NCI-H2107 treated with DMSO at 0.1 percent for 48 hours (cell line): ENCODE measurements around the gene SRPX.

Experiments used
- DNase-seq: peaks from one replicate; lab custom pipeline; 2025; ENCODE audit not compliant: unreplicated experiment; lab: John Stamatoyannopoulos, UW

The SRPX gene

DNA sequence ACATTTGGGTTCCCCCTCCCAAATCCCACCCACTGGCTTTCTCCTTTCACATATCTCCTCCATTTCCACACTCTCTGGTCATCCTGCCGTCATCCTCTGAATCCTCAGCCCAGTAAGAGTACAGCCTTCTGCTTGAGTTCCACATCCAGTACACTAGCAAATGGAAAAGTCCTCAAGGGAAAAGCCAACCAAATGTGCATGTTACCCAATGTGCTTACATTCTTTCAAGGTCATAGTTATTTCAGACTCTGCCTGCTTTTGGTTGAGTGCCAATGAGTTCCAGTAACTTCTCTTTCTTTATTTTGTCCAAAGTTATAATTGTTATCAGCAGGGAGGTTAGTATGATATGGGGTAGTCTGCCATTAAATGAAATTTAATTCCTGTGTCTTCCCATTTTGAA is 78.1 kb downstream of the SRPX start:
- DNase-seq: no peak

DNA sequence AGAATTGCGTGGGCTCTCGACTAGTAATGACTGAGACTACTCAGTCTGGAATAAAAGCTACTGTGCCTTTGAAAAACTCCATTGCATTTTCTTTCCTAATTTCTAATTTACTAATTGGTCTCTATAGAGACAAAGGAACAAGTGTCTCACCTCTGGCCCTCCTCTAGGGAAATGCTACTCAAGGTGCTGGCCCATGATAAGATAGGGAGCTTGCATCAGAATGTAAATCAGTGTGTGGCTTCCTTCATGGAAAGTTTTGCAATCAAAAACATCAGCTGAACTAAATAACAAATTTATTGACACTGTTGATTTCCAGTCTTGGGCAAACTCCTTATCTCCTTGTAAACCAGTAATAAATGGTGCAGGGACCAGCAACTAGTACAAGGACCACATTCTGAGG is 81.8 kb downstream of the SRPX start:
- DNase-seq: no peak

DNA sequence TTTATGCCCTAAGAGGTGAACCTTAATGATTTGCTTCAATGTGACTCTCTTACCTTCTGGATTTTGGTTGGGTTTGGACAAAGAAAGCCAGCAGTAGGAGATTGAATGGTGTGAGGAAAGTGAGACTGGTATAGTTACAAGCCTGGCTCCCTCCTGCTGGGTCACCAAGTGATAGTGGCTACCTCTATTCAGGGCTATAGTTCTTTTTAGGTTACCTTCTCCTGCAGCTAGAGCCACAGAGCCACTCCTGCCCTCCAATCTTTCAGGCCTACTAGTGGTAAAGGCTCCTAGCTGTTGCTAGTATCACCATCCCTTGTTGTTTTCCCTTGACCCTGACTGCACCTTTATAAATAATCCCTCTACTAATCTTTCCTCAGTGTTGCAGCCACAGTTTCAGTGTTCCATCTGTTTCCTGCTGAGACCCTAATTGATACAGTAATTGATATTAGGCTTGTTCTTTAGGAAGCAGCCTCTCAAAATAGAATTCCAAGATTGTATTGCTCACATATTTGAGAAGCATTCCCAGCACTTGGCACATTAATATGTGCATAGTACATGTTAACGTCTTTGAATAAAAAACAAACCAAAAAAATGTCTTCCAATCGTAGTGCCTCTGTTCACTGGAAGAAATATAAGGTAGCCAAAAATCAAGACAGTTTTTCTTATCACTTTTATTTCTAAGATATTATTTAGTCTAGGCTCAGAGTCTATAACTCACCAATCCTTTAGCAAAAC is 82.3 kb downstream of the SRPX start:
- DNase-seq: no peak

DNA sequence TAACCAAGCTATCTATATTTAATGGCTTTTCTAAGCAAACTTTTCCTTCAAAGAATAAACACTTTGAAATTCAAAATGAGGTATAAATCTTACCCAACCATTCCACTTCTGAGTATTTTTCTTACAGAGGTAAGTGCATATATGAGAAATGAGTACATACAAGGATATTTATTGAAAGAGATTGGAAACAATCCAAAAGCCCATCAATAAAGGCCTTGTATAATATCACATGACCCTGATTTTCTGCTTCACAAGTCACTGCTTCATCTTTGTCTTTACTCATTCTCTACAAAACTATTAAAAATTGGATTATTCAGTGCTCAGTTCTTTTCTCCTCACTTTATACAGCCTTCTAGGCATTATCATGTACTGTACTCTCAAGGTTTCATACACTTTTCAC is 91.3 kb downstream of the SRPX start:
- no peak for DNase-seq

DNA sequence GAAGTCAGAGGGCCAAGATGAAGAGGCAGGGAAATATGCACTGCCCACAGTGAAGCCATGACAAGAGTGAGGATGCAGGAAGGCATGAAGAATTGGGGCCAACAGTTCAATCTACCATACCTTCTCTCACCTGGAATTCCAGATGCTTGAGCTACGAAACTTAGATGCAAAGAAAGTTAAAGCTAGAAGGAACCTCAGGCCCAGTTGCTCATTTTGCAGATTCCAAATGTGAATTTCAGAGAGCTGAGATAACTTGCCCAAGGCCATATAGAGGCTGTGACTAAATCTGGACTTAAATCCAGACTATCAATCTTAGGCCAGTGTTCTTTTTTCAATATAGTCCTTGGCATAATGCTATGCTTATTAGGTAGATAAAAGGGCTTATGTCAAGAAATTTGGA is 92.7 kb downstream of the SRPX start:
- DNase-seq: no peak

DNA sequence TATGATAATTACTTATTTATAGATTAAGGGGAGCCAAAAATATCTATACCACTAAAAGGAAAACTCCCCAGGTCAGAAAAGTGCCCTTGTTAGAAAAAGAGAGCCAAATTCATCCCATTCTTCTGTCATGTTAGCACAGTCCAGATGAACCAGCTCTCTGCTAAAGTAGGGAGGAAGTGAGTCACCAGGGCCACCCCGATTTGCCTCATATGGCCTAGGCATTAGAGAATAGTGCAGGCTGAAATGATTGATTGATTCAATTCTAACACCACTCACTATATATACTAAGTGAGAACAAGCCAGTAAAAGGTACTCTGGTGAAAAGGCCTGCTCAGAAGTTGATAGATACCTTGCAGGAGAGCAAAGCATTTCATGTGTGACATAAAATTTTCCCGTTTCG is 94.5 kb downstream of the SRPX start:
- DNase-seq: no peak

DNA sequence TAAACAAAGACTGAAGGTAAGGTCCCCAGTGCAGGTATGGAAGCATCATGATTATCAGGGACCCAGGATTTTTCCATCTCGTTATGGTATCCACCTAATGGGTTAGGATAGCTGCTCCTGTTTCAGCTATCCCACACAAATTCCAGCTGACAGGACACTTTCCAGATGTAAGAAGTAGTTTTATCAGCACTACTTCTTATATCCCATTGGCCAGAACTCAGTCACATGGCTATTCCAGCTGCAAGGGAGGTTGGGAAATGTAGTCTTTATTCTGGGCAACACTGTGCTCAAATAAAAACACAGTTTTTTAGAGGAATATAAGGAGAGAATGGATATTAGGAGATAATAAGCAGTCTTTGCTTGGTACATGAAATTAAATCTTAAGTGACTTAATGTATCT is 96.7 kb downstream of the SRPX start:
- no peak for DNase-seq

DNA sequence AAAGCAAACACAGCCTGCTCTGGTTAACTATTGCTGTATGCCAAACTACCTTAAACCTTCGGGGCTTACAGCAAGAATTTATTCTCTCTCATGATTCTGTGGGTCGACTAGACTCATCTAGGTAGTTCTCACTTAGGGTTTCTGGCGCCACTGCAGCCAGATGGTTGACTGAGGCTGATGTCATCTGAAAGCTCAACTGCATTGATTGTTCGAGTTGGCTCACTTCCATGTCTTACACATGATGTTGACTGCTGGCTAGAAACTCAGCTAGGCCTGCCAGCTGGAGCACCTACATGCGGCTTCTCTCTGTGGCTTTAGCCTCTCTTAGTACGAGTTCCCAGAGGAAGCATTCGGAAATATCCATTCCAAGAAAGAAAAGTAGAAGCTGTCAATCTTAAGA is 103.2 kb downstream of the SRPX start:
- DNase-seq: no peak

DNA sequence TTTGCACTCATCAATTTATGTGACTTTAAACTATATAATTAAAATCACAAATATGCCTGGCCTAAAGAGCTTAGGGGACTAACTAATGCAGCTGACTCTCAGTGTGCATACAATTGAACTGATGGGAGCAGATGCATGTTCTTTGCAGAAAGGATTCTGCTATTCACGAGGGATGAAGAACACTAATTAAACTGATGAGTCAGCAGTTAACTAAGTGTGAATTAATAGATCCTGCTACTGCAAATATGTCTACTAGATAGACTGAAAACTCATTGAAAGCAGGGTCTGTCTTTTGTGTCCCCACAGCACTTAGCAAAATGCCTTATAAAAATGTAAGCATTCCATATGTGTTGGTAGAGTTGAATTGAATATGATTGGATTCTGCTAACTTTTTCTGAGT is 104.0 kb downstream of the SRPX start:
- DNase-seq: no peak

DNA sequence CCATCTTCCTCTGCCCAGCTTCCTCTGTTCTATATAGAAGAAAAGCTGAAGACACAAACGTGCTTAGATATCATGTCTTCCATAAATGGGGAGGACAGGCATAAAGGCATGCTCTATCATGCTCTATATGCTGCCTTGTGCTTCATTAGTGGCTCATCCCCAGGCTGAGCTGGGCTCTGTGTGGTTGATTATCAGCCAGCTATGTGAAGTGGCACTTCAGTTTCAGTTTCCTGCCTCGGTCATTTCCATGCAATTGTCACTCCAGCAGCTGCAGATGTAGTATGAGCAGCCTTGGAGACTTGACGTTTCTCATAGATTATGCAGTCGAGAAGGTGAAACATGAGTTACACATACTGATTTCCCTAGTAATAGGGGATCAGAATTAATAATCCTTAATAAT is 108.1 kb downstream of the SRPX start:
- DNase-seq: peak; percentile 6

DNA sequence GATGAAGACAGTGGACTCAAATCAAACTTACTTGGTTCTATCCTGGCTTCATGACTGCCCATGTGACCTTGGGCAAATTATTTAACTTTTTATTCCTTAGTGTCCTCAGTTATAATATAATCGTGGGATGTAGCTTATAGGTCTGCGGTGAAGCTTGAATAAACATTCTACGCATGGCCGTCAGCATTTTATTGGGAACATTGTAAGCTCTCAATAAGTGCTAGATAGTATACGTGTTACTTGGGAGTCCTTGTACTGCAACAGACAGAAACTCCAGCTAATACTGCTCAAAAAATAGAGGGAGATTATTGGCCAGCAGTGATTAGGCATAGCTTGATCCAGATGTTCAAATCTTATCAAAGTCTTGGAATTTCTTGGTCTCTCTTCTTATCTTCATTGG is 109.5 kb downstream of the SRPX start:
- DNase-seq: no peak

DNA sequence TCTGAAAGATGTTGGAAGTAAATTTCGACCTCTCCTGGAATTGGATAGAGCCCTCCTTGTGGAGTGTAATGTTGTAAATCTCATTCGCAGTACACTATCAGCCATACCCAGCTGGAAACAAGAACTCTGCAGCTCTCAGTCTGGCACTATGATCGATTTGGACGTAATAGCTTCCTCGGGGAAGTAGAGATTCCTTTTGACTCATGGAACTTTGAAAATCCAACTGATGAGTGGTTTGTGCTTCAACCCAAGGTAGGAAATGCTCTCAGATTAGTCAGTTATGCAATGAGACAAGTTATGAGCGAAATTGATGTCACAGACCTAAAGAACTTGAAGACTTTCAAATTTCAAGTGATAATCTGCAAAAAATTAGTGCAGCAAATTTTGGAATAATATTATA is 110.4 kb downstream of the SRPX start:
- no peak for DNase-seq

DNA sequence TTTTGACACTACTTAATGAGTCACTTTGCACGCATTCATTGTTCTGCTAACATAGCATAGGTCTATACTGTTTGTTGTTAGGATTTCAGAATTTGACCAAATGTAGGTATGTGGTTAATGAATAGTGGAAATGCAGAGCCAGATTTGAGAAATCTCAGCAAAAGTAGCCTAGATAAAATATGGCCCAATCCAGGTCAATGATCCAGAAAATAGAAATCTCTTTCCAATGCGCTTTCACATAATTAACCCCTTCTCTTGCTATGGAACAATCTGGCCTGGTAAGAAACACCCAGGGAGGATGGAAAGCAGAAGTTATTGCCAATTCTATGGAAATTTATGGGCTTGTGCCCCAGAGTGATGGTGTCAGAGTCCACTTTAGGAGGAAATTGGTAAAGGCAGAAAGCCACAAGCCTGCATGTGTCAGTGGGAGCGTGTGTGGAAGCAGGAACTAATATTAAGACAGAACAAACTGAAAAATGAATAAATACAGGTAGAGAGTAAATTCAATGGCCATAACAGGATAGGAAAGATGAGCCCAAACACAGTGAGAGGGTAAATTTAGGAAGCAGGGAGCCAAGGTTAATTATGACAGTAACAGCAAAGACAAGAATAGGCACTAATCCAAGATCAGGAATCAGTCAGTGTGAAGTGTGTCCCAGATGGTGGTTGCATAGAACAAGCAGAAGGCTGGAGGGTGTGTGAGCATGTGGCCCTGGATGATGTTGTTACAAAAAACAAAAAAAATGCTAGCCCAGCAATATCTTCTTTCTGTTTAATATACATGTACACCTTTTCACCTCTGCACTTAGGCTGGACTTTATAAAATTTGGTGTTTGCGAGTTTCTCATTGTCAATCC is 111.4 kb downstream of the SRPX start:
- no peak for DNase-seq

DNA sequence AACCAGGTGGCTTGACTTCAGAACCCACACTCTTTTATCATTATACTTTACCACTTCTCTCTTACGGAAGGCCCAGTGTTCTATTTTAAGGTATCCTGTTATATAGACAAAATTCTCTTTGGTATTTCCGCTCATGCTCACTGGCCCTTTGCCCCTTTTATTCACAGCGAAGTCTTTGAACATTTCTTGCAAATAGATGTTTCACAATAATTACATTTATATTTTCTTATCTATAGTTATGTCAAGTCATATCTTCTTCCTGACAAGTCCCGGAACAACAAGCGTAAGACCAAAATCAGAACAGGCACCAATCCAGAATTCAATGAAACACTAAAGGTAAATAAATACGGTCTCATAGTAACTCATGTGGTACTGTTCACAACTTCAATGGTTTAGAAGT is 112.3 kb downstream of the SRPX start:
- no peak for DNase-seq

DNA sequence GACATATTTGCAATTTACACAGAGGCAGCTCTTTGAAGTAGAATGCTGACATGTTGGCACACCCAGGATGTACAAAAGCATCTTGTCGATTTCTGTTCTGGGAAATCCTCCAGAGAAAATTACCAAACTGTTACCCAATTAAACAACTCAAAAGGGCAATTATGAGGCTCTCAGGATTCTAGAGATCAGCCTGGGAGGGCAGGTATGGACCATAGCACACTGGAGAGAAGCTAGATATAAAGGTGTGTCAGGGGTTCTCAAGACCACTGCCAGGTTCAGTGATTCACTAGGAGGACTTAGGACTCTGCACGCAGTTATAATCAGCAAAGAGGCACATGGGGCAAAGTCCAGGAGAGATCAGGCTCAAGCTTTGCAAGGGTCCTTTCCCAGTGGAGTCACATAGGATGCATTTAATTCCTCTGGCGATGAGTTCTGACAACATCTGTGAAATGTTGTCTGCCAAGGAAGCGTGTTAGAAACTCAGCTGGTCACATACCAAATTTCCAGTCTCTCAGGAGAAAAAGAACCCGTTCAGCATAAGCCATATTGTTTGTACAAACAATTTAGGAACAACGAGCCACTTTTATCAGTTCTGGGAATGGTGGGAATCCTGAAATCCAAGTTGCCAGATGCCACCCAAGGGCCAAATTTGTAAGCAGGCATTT is 113.5 kb downstream of the SRPX start:
- DNase-seq: no peak

DNA sequence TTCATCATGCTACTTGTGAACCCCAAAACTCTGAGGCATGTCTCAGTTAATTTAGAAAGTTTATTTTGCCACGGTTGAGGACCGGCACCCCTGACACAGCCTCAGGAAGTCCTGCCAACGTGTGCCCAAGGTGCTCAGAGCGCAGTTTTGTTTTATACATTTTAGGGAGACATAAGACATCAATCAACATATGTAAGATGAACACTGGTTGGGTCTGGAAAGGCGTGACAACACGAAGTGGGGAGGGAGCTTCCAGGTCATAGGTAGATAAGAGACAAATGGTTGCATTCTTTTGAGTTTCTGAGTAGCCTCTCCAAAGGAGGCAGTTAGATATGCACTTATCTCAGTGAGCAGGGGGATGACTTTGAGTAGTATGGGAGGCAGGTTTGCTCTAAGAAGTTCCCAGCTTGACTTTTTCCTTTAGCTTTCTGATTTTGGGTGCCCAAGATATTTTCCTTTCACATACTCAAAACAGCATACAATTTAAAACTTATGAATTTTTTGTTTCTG is 115.4 kb downstream of the SRPX start:
- DNase-seq: no peak

DNA sequence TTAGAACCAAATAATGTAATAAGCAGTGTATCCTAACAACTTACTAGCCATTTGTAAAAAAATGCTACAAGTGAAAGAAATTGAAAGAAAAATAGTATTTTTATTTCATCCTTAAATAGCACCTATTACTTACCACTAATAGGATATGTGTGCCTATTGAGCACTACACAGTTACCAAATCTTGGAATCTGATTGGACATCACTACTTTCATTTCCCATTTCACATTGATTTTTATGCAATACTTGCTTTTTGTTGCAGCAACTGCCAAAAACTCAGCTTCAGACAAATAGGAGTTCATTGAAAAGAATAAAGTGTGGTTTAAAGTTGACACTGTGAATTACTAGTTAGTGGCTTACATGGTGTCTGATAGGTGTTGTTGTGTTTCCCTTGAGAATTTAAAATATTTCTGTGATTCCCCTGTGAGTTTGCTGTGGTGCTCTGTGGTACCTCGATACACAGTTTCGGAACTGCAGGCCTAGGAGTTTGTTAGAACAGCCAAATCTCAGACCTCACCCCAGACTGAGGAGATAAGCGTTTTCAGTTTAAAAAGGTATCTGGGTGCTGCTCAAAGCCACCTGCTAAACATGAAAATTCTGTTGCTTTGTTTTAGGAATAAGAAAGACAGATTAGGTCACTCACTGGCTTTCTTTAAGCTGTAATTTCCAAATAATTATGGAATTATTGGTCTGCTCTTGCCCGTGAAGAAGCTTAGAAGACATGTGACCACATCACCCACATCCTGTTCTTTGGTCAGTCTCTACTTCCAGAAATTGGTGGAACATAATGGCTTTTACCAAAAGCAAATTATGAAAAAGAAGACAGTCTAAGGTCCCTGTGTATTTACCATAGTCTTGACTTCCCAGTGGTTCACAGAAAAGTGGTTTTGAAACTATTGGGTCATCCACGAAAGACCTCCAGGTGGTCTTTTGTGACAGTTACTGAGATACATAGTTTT is 116.5 kb downstream of the SRPX start:
- DNase-seq: no peak

DNA sequence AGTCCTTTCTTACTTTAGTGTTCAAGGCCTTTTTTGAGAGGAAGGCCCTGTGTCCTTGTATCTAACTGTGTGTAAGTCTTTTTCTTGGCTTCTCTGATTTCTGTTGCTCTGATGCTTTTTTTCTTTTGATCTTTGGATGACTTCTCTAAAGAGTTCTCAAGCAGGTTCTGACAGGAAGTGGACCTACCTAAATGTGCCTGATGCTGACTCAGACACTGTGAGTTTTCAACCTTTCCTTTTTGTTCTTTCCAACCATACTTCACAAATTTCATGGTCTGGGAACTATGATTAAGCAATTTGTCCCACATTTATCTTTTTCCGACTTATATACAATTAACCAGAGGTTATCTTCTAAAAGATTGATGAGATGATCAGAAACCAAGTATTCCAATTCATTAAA is 117.8 kb downstream of the SRPX start:
- no peak for DNase-seq

DNA sequence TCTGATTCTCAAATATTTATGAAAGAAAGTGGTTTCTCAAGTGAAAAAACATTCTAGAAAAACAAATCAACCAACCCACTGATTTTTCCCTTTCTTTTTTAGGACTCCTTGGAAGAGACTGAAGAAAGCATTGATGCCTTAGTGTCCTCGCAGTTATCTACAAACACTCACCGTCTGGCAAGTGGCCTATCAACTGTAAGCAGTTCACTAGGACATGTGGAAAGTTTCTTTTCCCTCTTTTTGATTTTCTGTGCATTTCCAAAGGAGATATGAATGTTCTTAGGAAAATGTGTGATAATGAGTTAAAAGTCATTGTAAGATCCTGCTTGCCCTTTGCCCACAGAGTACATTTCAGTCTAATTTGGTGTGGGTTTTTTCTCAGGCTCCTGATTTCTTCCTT is 118.4 kb downstream of the SRPX start:
- no peak for DNase-seq

DNA sequence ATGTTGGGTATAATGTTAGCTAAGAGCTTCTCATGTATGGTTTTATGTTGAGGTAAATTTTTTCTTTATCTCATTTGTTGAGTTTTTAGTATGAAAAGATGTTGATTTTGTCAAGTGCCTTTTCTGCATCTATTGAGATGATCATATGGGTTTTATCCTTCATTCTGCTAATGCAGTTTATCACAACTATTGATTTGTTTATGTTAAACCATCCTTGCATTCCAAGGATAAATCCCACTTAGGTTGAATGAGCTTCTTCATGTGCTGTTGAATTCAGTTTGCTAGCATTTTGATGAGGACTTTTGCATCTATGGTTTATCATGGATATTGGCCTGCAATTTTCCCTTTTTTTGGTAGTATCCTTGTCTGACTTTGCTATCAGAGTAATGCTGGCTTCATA is 121.0 kb downstream of the SRPX start:
- DNase-seq: no peak
